Activated CD8-positive, alpha-beta memory T cell treated with anti-CD3 and anti-CD28 coated beads for 1 hour (primary cell): ENCODE measurements around the gene PRDM8.
"Not testable (repeated sequence)": the region's sequence is repeated elsewhere in the genome, so short reads cannot be mapped to it uniquely, and the experiment has no call there.

Source experiments
- DNase-seq, 2 donors: peaks; one replicate each; pipeline ENCODE4 v3.0.0-alpha.2; 2020; ENCODE audit warnings: low read depth in 1 of 2; ENCODE audit errors: extremely low read depth in 1 of 2

Gene PRDM8

GRCh38 chr4:80225595-80225994 lies 28.3 kb downstream of the PRDM8 start:
- DNase-seq: no peak

- no peak for DNase-seq
These were observed 28.8 kb downstream of the PRDM8 start for GRCh38 chr4:80226094-80226493.

- no peak for DNase-seq
These were observed 31.2 kb downstream of the PRDM8 start for GRCh38 chr4:80228460-80228859.

- DNase-seq: no peak
These were observed 31.8 kb downstream of the PRDM8 start for GRCh38 chr4:80229128-80229527.

- no peak for DNase-seq
These were observed 32.3 kb downstream of the PRDM8 start for GRCh38 chr4:80229590-80229989.

GRCh38 chr4:80231180-80231579 lies 33.9 kb downstream of the PRDM8 start:
- DNase-seq: no peak

GRCh38 chr4:80232707-80233370 lies 35.5 kb downstream of the PRDM8 start:
- no peak for DNase-seq

GRCh38 chr4:80233390-80233789 lies 36.1 kb downstream of the PRDM8 start:
- no peak for DNase-seq

GRCh38 chr4:80235451-80235850 lies 38.1 kb downstream of the PRDM8 start:
- DNase-seq: no peak

- no peak for DNase-seq
These were observed 40.7 kb downstream of the PRDM8 start for GRCh38 chr4:80237992-80238391.

GRCh38 chr4:80239480-80240150 lies 42.3 kb downstream of the PRDM8 start:
- no peak for DNase-seq

- DNase-seq: no peak
These were observed 43.7 kb downstream of the PRDM8 start for GRCh38 chr4:80240976-80241375.

- DNase-seq: no peak
These were observed 46.1 kb downstream of the PRDM8 start for GRCh38 chr4:80243274-80244018.

GRCh38 chr4:80247484-80247883 lies 50.2 kb downstream of the PRDM8 start:
- DNase-seq: not testable (repeated sequence)

GRCh38 chr4:80249144-80249543 lies 51.8 kb downstream of the PRDM8 start:
- DNase-seq: no peak

- DNase-seq: no peak
These were observed 55.1 kb downstream of the PRDM8 start for GRCh38 chr4:80252427-80252826.

GRCh38 chr4:80252953-80253352 lies 55.6 kb downstream of the PRDM8 start:
- no peak for DNase-seq

GRCh38 chr4:80253510-80253909 lies 56.2 kb downstream of the PRDM8 start:
- no peak for DNase-seq
